ACHN (cell line): ENCODE measurements around the gene MAP4K1.
A peak's percentile ranks its signal among the peaks of the same experiment; 100 is the strongest.
"Not testable (repeated sequence)": the region's sequence is repeated elsewhere in the genome, so short reads cannot be mapped to it uniquely, and the experiment has no call there.

Experiments used
- DNase-seq: peaks from one replicate; pipeline ENCODE4 v3.0.0-alpha.2; 2015
- in situ Hi-C: cut with HindIII; loops from 2 replicates; pipeline ENCODE4 v1.10.0; 2017; ENCODE audit warnings: low sequenced_read_pairs, low pct_ligation_motif_present, low pct_unique_long_range_greater_than_20kb

The MAP4K1 gene

DNA sequence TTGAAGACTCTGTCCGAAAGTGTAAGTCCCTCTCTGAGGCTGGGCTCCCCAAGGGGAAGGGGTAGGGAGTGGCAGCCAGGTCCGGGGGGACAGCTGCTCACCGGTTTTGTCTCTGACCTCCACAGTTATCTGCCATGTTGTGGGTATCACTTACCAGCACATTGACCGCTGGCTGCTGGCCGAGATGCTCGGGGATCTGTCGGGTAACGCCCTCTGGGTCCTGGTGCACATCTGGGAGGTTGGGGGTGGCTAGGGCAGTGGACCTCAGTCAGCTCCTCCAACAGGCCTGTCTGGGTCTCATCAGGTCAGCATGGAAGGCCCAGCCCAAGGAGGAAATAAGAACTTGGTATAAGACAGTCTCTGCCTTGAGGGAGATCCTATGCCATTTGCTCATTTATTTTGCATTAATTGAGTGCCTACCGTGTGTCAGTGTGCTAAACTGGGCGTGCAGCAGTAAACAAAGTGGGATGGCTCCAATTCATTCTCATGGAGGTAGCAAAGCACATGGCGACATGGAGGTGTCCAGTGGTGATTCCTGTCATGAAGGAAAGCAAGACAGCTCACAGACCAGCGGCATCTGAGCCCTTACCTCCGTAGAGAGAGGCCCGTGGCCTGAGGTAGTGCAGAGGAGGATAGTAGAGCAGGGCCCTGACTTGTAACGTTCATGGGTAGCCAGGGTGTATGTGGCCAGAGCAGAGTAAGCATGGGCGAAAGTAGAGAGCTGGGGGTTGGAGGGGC, 14.9 kb upstream of the MAP4K1 start:
- in situ Hi-C loops = no loop called here
- DNase-seq = no peak

DNA sequence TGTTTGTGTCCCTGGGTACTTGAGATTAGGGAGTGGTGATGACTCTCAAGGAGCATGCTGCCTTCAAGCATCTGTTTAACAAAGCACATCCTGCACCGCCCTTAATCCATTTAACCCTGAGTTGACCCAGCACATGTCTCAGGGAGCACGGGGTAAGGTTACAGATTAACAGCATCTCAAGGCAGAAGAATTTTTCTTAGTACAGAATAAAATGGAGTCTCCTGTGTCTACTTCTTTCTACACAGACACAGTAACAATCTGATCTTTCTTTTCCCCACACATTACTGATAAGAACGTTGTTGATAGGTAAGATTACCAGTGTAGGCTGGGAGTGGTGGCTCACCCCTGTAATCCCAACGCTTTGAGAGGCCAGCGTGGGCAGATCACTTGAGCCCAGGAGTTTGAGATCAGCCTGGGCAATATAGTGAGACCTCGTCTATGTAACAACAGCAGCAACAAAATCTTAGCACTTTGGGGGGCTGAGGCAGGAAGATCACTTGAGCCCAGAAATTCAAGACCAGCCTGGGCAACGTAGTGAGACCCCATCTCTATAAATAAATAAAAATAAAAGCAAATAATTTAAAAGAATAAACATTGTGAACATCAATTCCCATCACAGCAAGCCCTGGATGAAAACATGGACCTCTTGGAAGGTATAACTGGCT, 14.2 kb upstream of the MAP4K1 start:
- DNase-seq = peak; percentile 54
- in situ Hi-C loops = not testable (repeated sequence)

DNA sequence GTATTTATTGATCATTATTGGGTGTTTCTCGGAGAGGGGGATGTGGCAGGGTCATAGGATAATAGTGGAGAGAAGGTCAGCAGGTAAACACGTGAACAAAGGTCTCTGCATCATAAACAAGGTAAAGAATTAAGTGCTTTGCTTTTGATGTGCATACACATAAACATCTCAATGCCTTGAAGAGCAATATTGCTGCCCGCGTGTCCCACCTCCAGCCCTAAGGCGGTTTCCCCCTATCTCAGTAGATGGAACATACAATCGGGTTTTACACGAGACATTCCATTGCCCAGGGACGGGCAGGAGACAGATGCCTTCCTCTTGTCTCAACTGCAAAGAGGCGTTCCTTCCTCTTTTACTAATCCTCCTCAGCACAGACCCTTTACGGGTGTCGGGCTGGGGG, 13.5 kb upstream of the MAP4K1 start:
- DNase-seq, in situ Hi-C loops: not testable (repeated sequence)

DNA sequence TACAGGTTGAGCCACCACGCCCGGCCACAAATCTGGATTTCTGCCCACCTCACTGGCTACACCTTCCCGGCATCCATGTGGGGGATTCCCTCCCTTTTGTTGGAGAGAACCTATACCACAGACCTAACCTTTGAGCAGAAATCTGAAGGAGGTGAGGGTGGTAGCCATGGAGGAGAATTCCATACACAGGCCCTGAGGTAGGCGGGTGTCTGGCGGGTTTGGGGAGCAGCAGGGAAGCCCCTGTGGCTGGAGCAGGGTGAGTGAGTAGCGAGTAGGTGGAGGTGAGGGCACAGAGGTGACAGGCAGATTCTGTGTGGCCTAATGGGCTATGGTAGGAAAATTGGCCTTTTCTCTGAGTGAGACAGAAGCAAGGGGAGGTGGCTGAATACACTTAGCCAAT, 11.8 kb upstream of the MAP4K1 start:
- no peak for DNase-seq
- in situ Hi-C loops = no loop called here

DNA sequence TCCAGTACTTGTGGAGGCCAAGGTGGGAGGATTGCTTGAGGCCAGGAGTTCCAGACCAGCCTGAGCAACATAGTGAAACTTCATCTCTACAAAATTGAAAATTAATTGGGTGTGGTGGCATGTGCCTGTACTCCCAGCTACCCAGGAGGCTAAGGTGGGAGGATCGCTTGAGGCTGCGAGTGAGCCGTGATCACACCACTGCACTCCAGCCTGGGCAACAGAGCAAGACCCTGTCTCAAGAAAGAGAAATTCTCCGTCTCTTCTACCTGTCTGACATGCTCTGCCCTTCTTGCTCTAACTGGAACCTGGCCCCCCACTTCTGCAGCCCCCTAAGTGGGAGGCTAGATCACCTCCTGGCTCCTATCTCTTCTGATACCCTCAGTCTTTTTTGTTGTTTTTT, 8.6 kb upstream of the MAP4K1 start:
- in situ Hi-C loops = no loop called here
- DNase-seq = no peak

- in situ Hi-C loops = no loop called here
- no peak for DNase-seq
Observed at GRCh38 chr19:38624822-38625221, 7.1 kb upstream of the MAP4K1 start.

- no peak for DNase-seq
- in situ Hi-C loops = no loop called here
Observed at GRCh38 chr19:38619361-38620174, 1.8 kb upstream of the MAP4K1 start.

- DNase-seq = peak; percentile 97
- in situ Hi-C loops = no loop called here
Observed at GRCh38 chr19:38618590-38619360, 1.0 kb upstream of the MAP4K1 start, which contains the start of gene EIF3K. TSS of gene EIF3K (plus strand) at chr19:38619188. CDS start at chr19:38619269, 81 bp downstream.

DNA sequence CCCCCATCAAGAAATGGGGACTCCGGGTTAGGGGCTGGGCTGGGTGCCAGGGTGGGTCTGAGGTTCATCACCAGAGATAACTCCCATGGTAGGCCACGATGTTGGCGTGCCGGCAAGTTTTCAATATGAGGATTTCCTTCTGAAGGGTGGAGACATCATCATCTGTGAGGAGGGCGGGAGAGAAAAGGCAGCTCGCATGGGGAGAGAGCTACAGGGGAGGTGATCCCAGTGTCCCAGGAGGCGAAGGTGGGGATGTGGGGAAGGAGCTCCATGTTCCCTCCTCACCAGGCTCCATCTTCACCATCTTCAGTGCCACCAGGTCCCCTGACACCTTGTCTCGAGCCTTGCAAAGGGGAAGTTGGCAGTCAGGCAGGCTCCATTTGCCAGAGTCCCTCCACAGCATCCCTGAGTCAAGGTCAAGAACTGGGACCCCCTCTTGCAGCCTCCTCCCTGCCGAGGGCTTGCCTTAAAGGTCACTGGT, 430 bp downstream of the MAP4K1 start:
- in situ Hi-C loops = no loop called here

GRCh38 chr19:38616265-38616664, 1.5 kb downstream of the MAP4K1 start:
- in situ Hi-C loops = no loop called here

More for the DNA sequence above, 430 bp downstream of the MAP4K1 start:
- DNase-seq = no peak

GRCh38 chr19:38615007-38615581, 2.7 kb downstream of the MAP4K1 start:
- in situ Hi-C loops = no loop called here
- no peak for DNase-seq

More at GRCh38 chr19:38616265-38616664, 1.5 kb downstream of the MAP4K1 start:
- no peak for DNase-seq

- DNase-seq = no peak
- in situ Hi-C loops = no loop called here
Observed at GRCh38 chr19:38614289-38614688, 3.5 kb downstream of the MAP4K1 start.

GRCh38 chr19:38606131-38606530, 11.6 kb downstream of the MAP4K1 start:
- no peak for DNase-seq
- in situ Hi-C loops = no loop called here

DNA sequence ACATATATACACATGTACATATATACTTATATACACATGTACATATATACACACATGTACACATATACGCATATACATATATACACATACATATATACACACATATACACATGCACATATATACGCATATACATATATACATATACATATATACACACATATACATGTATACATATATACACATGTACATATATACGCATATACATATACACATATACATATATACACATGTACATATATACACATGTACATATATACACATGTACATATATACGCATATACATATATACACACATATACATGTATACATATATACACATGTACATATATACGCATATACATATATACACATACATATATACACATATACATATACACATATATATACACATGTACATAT, 14.9 kb downstream of the MAP4K1 start:
- in situ Hi-C loops, DNase-seq: not testable (repeated sequence)

DNA sequence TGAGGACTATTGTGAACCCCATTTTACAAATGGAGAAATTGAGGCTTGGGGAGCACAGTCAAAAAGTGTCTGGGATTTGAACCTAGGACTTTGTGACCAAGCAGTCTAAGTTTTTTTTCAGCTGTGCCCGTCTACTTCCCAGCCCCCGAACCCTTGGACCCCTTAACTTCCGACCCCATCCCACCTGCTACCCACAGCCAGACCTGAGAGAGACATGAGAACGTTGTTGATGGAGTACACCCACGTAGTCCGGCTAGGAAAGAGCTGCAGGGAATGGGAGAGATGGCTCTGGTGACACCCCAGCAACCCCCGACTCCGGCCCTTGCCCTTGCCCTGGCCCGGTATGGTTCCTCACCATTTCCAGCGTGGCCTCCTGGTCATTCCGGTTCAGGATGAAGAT, 18.0 kb downstream of the MAP4K1 start:
- no peak for DNase-seq
- in situ Hi-C loops = no loop called here

GRCh38 chr19:38597075-38597474, 20.7 kb downstream of the MAP4K1 start:
- in situ Hi-C loops = no loop called here

GRCh38 chr19:38596057-38596981, 21.4 kb downstream of the MAP4K1 start:
- peak; percentile 51 for DNase-seq
- in situ Hi-C loops = no loop called here

More at GRCh38 chr19:38597075-38597474, 20.7 kb downstream of the MAP4K1 start:
- no peak for DNase-seq
